AG04449 (cell line): Measurements from ENCODE around the gene POU6F2.
A peak's percentile ranks its signal among the peaks of the same experiment; 100 is the strongest.

Experiments
- CTCF ChIA-PET: fragments of 350-600 bp; formaldehyde crosslinking; extraction: SDS; loops from one replicate; lab custom pipeline; 2021; ENCODE audit warnings: antibody characterized with exemption; lab: Yijun Ruan, JAX
- POLR2A ChIA-PET: fragments of 400-600, 350-600 bp; formaldehyde crosslinking; extraction: SDS; loops from one replicate; lab custom pipeline; 2020; ENCODE audit warnings: antibody characterized with exemption, inconsistent platforms; lab: Yijun Ruan, JAX
- DNase-seq: peaks from one replicate; pipeline ENCODE4 v3.0.0-alpha.2; 2010; ENCODE audit warnings: low read depth, low spot score
- H3K4me3 ChIP-seq: 2 replicates; pipeline ENCODE4 v1.5.1; 2011; ENCODE audit warnings: low read depth, mild to moderate bottlenecking, control low read depth, low read length
- TF ChIP-seq, protein P1 (sequence below): IDR thresholded peaks from one replicate; pipeline ENCODE4 v1.5.1; 2011; ENCODE audit warnings: mild to moderate bottlenecking, moderate library complexity, low read length, control low read depth, inconsistent platforms; ENCODE audit not compliant: insufficient read depth; ENCODE audit errors: missing control alignments

Gene POU6F2

GRCh38 chr7:39460486-39460885 lies 482.8 kb downstream of the POU6F2 start:
- CTCF ChIA-PET, result interaction anchor here (4.7 kb wide), 1 partner anchor 385 kb away, joined by 35 read pairs; no protein-coding TSS in a partner anchor
- TF ChIP-seq, protein P1, sequence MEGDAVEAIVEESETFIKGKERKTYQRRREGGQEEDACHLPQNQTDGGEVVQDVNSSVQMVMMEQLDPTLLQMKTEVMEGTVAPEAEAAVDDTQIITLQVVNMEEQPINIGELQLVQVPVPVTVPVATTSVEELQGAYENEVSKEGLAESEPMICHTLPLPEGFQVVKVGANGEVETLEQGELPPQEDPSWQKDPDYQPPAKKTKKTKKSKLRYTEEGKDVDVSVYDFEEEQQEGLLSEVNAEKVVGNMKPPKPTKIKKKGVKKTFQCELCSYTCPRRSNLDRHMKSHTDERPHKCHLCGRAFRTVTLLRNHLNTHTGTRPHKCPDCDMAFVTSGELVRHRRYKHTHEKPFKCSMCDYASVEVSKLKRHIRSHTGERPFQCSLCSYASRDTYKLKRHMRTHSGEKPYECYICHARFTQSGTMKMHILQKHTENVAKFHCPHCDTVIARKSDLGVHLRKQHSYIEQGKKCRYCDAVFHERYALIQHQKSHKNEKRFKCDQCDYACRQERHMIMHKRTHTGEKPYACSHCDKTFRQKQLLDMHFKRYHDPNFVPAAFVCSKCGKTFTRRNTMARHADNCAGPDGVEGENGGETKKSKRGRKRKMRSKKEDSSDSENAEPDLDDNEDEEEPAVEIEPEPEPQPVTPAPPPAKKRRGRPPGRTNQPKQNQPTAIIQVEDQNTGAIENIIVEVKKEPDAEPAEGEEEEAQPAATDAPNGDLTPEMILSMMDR, result no peak

GRCh38 chr7:39461263-39461820 lies 483.6 kb downstream of the POU6F2 start:
- ChIA-PET CTCF (interaction anchor here (0.6 to 4.7 kb wide), 4 partner anchors 14 to 665 kb away, joined by 3 to 35 read pairs (median 5); no protein-coding TSS in a partner anchor), POLR2A (no interaction called here)
- H3K4me3 ChIP-seq, result no peak overlapping the region
- no peak for DNase-seq
- TF ChIP-seq, protein P1, result no peak

More at GRCh38 chr7:39460486-39460885, 482.8 kb downstream of the POU6F2 start:
- POLR2A ChIA-PET, result no interaction called here
- H3K4me3 ChIP-seq, result no peak overlapping the region
- DNase-seq, result no peak

DNA sequence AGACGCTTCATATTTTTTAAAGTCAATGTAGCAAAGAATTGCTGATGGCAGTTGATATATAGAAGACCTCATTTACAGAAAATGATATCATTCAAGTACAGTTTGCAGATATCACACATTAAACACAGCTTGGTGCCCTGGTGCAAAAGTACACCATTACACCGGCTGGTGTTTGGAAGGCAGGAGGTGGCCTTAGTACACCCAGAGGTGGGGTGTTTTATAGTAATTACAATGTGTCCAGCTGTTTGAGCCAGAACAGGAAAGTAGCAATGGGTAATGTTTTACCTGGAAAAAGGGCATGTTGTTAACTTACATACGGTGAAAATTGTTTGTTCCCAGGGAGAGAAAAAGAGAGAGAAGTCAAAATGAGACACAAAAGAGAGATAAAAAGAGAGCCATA lies 485.5 kb downstream of the POU6F2 start:
- TF ChIP-seq, protein P1, result no peak

DNA sequence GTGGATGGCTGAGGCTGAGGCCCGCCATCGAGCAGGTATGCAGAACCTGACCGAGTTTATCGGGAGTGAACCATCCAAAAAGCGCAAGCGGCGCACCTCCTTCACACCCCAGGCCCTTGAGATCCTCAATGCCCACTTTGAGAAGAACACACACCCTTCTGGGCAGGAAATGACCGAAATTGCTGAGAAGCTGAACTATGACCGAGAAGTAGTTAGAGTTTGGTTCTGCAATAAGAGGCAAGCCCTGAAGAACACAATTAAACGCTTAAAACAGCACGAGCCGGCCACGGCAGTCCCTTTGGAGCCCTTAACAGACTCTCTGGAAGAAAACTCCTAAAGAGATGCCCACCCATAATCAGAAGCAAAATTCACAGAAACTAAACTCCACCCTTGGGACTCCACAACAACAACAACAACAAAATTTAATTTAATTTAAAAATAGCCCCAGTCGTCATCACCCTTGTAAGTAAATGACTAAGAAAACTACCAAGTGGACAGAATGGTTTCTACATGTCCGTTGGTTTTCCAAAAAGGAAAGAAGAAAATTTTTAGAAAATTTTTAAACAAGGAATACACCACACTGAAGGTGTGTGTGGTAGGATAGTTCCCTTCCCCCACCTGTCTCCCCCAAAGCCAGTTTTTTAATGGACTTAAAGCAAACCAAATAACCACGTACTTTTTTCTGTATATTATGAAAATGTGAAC lies 486.8 kb downstream of the POU6F2 start:
- TF ChIP-seq, protein P1, result no peak
- ChIA-PET CTCF (interaction anchor here (0.8 to 4.7 kb wide), 16 partner anchors 10 to 669 kb away, joined by 3 to 35 read pairs (median 6); partner anchors contain the start of gene VPS41), POLR2A (no interaction called here)
- no peak overlapping the region for H3K4me3 ChIP-seq
- no peak for DNase-seq

More for the DNA sequence above, 485.5 kb downstream of the POU6F2 start:
- H3K4me3 ChIP-seq, result no peak overlapping the region
- DNase-seq, result no peak
- POLR2A ChIA-PET, result no interaction called here
- CTCF ChIA-PET, result interaction anchor here (0.8 to 4.7 kb wide), 11 partner anchors 9 to 669 kb away, joined by 3 to 35 read pairs (median 4); no protein-coding TSS in a partner anchor

DNA sequence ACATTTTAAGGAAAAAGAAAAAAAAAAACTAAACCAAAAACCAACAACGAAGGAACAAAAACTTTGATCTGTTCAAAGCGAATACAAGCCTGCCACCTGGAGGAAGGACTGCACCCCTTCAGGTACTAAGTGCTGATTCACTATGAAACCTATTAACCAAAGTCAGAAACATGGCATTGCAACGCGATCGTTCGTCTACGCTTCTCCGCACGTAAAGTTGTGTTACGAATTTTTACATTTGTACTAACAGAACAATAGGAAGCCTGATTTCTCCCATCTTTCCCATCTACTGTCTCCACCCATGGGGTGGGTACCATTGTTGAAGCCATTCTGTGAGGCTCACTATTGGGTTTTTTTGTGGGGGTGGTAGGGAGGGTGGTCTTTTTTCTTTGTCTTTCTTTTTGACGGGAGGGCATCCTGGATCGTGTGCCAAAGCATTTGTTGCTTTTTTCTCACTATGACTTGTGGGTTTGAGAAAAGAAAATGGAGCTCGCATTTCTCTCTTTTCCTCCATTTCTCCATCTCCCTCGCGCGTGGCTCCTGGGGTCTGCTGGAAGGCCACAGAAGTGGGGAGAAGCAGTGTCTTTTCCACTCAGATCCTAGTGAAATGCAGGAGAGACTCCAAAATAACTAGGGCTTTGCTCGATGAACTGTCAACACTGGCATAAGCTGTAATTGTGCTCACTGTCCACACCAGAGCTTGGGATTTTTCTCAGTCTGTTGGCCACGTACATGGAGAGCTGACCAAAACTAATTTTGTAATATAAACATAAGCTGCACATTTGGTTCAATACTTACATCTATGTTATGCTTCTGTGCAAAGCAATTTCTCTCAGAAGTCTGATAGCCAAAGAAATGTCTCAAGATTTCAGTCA lies 487.6 kb downstream of the POU6F2 start:
- CTCF ChIA-PET, result interaction anchor here (0.7 to 3.9 kb wide), 17 partner anchors 9 to 1042 kb away, joined by 3 to 21 read pairs (median 4); partner anchors contain the start of gene VPS41
- no peak overlapping the region for H3K4me3 ChIP-seq
- DNase-seq, result peak; percentile 7

More for the DNA sequence above, 487.6 kb downstream of the POU6F2 start:
- TF ChIP-seq, protein P1, result peak; percentile 73
- POLR2A ChIA-PET, result no interaction called here
